HCT116 (cell line): ENCODE measurements around the gene KIN.

Source experiments
- CEBPB ChIP-seq: IDR thresholded peaks from 2 replicates; pipeline ENCODE4 v1.6.1; 2012; ENCODE audit warnings: low read depth
- CTCF ChIP-seq, 3 experiments: fragments of 200-600 bp in 1 of 3; sonication (generic) in 1 of 3; IDR thresholded peaks in 2 of 3; conservative IDR thresholded peaks in 1 of 3; 2 replicates each; pipeline ENCODE4 v1.5.1; 2012 to 2017; ENCODE audit warnings: low read depth in 2 of 3, low read length in 2 of 3, antibody characterized with exemption in 1 of 3, borderline replicate concordance in 1 of 3, control low read depth in 1 of 3, mild to moderate bottlenecking in 1 of 3, mixed read lengths in 1 of 3, mixed run types in 1 of 3, moderate library complexity in 1 of 3; ENCODE audit not compliant: insufficient read depth in 1 of 3
- EZH2 ChIP-seq: fragments of 200-600 bp; sonication (generic); IDR thresholded peaks from 2 replicates; pipeline ENCODE4 v1.6.1; 2017; ENCODE audit warnings: antibody characterized with exemption, mixed run types
- POLR2A ChIP-seq: IDR thresholded peaks from 2 replicates; pipeline ENCODE4 v1.7.0; 2011; ENCODE audit warnings: borderline replicate concordance; ENCODE audit not compliant: insufficient read depth, insufficient read length; ENCODE audit errors: extremely low read depth
- POLR2AphosphoS5 ChIP-seq: IDR thresholded peaks from 2 replicates; pipeline ENCODE4 v1.6.1; 2011; ENCODE audit warnings: mild to moderate bottlenecking, low read depth, low read length, moderate library complexity
- RAD21 ChIP-seq: IDR thresholded peaks from 2 replicates; pipeline ENCODE4 v1.6.1; 2012; ENCODE audit warnings: low read depth, mild to moderate bottlenecking
- TCF7L2 ChIP-seq: IDR thresholded peaks from 2 replicates; pipeline ENCODE4 v1.7.0; 2011; ENCODE audit warnings: borderline replicate concordance, inconsistent platforms; ENCODE audit not compliant: insufficient read depth, insufficient read length; ENCODE audit errors: extremely low read depth
- ZBTB33 ChIP-seq: IDR thresholded peaks from 2 replicates; pipeline ENCODE4 v1.6.1; 2011; ENCODE audit warnings: mild to moderate bottlenecking, low read length, moderate library complexity; ENCODE audit not compliant: insufficient replicate concordance; ENCODE audit errors: extremely low read depth

GRCh38 chr10:7705341-7705740 is 82.5 kb downstream of the KIN start:
- TF ChIP-seq EZH2, result no peak
- TF ChIP-seq CTCF (IDR thresholded peaks at IDR 0.05 in 2 of 3, conservative IDR thresholded peaks at IDR 0.05 in 1 of 3; ENCODE audit: borderline replicate concordance in 1 of 3, insufficient read depth in 1 of 3, low read depth in 2 of 3, low read length in 2 of 3), result no peak
- no peak for TF ChIP-seq CEBPB
- no peak for TF ChIP-seq POLR2A
- no peak for TF ChIP-seq ZBTB33
- no peak for TF ChIP-seq TCF7L2
- TF ChIP-seq RAD21, result no peak
- TF ChIP-seq POLR2AphosphoS5, result no peak
